Thoracic aorta (tissue), 2 donors: ENCODE results near the gene ADCY9. TPM values are rescaled to one million over a fixed set of nuclear protein-coding genes. Genes with fewer than 3 reads are reported as not detected.
A peak's percentile ranks its signal among the peaks of the same experiment; 100 is the strongest.

Source experiments
- ATAC-seq: fragments of 150-250 bp; one replicate; pipeline ENCODE4 v1.8.0; 2017; ENCODE audit warnings: low read depth; ENCODE audit not compliant: insufficient number of reproducible peaks, low FRiP score
- DNase-seq: peaks from one replicate; pipeline ENCODE4 v3.0.0-alpha.2; 2020; ENCODE audit warnings: low spot score
- H3K27ac ChIP-seq, 2 donors: fragments of 200-600 bp; sonication (generic); 1 replicate in 1 of 2; 2 replicates in 1 of 2; pipeline ENCODE4 v1.5.1; 2016; ENCODE audit warnings: mild to moderate bottlenecking in 2 of 2, moderate library complexity in 2 of 2
- H3K27me3 ChIP-seq: fragments of 200-600 bp; sonication (generic); replicated peaks from 2 replicates; pipeline ENCODE4 v1.6.0; 2016; ENCODE audit warnings: mild to moderate bottlenecking; ENCODE audit not compliant: insufficient read depth
- H3K36me3 ChIP-seq: fragments of 200-600 bp; sonication (generic); one replicate; pipeline ENCODE4 v1.5.1; 2016
- H3K4me1 ChIP-seq, 2 donors: fragments of 200-600 bp; sonication (generic); 1 replicate in 1 of 2; 2 replicates in 1 of 2; pipeline versions ENCODE4 v1.5.1 to v1.6.0; 2016; ENCODE audit warnings: low read depth in 2 of 2, mild to moderate bottlenecking in 1 of 2; ENCODE audit not compliant: control insufficient read depth in 1 of 2
- H3K4me3 ChIP-seq: fragments of 200-600 bp; sonication (generic); 2 replicates; pipeline ENCODE4 v1.5.1; 2016; ENCODE audit warnings: mild to moderate bottlenecking
- H3K9me3 ChIP-seq: fragments of 200-600 bp; sonication (generic); 2 replicates; pipeline ENCODE4 v1.5.1; 2016
- CTCF ChIP-seq: fragments of 200-600 bp; sonication (generic); IDR thresholded peaks from one replicate; pipeline ENCODE4 v1.5.1; 2019; ENCODE audit warnings: antibody characterized with exemption
- total RNA-seq, 2 donors: library from RNA; depleted of rRNA; stranded (reverse); fragments of >200 nt; gene quantifications; one replicate each; pipeline versions ENCODE4 v1.1.0 to v1.2.3, GENCODE V29; 2016

Gene ADCY9
- total RNA-seq, 2 donors from 2014 or later, result 44.1 to 83.8 TPM

DNA sequence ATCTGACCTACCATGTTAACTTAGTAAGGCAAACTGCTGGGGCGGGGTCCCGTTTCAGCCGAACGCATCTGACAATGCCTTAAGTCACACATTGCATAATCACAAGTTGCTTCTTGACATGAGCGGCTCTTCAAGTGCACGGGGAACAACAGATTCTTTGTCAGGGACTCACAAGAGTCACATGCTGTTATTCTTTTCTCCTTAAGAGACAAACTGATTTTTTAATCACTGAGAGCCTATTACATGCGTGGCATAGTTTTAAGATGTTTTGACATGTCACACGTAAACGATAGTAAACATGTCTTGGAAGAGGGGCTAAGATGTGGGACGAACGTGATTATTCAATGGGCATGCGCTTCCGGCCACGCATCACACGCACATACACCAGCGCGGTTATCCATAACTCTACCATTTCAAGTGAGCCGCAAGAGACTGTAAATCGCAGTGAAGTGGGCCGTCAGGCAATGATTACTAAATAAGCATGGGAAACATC lies 63.4 kb downstream of the ADCY9 start:
- no peaks in the 10 kb centered on the region for H3K9me3 ChIP-seq
- H3K36me3 ChIP-seq, result no peaks in the 10 kb centered on the region
- TF ChIP-seq CTCF, result no peak
- no peak for ATAC-seq
- no peak for DNase-seq
- no peaks in the 10 kb centered on the region for H3K27me3 ChIP-seq
- H3K27ac ChIP-seq, result peak overlapping the region; percentile 75 to 87
- peaks cover 14 to 48% of the 10 kb centered on the region in 2 donors for H3K4me1 ChIP-seq
- H3K4me3 ChIP-seq, result peak overlapping the region; percentile 64

DNA sequence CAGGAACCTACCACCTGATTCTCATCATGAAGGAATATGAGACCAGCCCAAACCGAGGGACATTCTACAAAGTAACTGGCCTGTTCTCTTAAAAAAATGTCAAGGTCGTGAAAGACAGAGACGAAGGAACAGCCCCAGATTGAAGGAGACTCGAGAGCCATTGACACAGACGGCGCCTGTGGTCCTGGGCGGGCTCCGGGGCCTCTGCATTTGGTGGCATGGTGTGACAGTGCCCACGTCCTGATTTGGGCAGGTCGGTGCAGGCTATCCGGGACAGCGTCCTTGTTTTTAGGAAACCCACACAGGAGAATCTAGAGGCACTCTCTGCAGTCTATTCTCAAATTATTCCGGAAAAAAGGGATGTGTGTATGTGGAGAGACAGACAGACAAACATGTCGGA lies 64.1 kb downstream of the ADCY9 start:
- TF ChIP-seq CTCF, result no peak
- Histone ChIP-seq H3K27me3 (no peaks in the 10 kb centered on the region), H3K27ac (peak overlapping the region in 1 of 2 donors; percentile 75), H3K4me3 (no peak overlapping the region), H3K4me1 (peaks cover 14 to 48% of the 10 kb centered on the region in 2 donors), H3K36me3 (no peaks in the 10 kb centered on the region), H3K9me3 (no peaks in the 10 kb centered on the region)
- ATAC-seq (no peak), DNase-seq (no peak)

GRCh38 chr16:4051591-4051990 lies 64.7 kb downstream of the ADCY9 start:
- Histone ChIP-seq H3K4me1 (peaks cover 14 to 48% of the 10 kb centered on the region in 2 donors), H3K9me3 (no peaks in the 10 kb centered on the region), H3K4me3 (no peak overlapping the region), H3K27ac (peak overlapping the region in 1 of 2 donors; percentile 75), H3K27me3 (no peaks in the 10 kb centered on the region), H3K36me3 (no peaks in the 10 kb centered on the region)
- ATAC-seq (no peak), DNase-seq (no peak)
- TF ChIP-seq CTCF, result no peak

GRCh38 chr16:4049031-4049430 lies 67.2 kb downstream of the ADCY9 start:
- H3K27ac ChIP-seq, result no peak overlapping the region
- ATAC-seq, result no peak
- H3K4me1 ChIP-seq, result peaks cover 8 to 49% of the 10 kb centered on the region in 2 donors
- no peak for DNase-seq
- no peak for TF ChIP-seq CTCF
- no peak overlapping the region for H3K4me3 ChIP-seq
- H3K36me3 ChIP-seq, result no peaks in the 10 kb centered on the region
- H3K27me3 ChIP-seq, result no peaks in the 10 kb centered on the region
- no peaks in the 10 kb centered on the region for H3K9me3 ChIP-seq

- Histone ChIP-seq H3K27me3 (no peaks in the 10 kb centered on the region), H3K9me3 (no peaks in the 10 kb centered on the region), H3K36me3 (no peaks in the 10 kb centered on the region), H3K27ac (no peak overlapping the region), H3K4me1 (peaks cover 7 to 49% of the 10 kb centered on the region in 2 donors), H3K4me3 (no peak overlapping the region)
- ATAC-seq (no peak), DNase-seq (no peak)
- no peak for TF ChIP-seq CTCF
Observed at GRCh38 chr16:4048481-4048880, 67.8 kb downstream of the ADCY9 start.
